Activated CD4-positive, alpha-beta memory T cell treated with anti-CD3 and anti-CD28 coated beads for 36 hours (primary cell): Measurements from ENCODE around the gene PACSIN1. TPM values are rescaled to one million over a fixed set of nuclear protein-coding genes. Genes with fewer than 3 reads are reported as not detected.

Experiments used
- CTCF ChIA-PET: fragments of 350-600 bp; sonication (Branson Sonifier 250); formaldehyde crosslinking; loops from one replicate; lab custom pipeline; 2021; ENCODE audit warnings: antibody characterized with exemption, inconsistent platforms; lab: Charles Lee
- POLR2A ChIA-PET: fragments of 350-600 bp; sonication (Branson Sonifier 250); formaldehyde crosslinking; loops from one replicate; lab custom pipeline; 2021; ENCODE audit warnings: antibody characterized with exemption; lab: Charles Lee
- DNase-seq: peaks from one replicate; pipeline ENCODE4 v3.0.0-alpha.2; 2020
- H3K27ac Mint-ChIP-seq: one replicate; pipeline ENCODE4 v1.8.0; 2021; ENCODE audit warnings: mixed read lengths
- H3K27me3 Mint-ChIP-seq: one replicate; pipeline ENCODE4 v1.8.0; 2021; ENCODE audit warnings: mixed read lengths
- H3K36me3 Mint-ChIP-seq: one replicate; pipeline ENCODE4 v1.8.0; 2021; ENCODE audit warnings: mixed read lengths
- H3K4me1 Mint-ChIP-seq: one replicate; pipeline ENCODE4 v1.8.0; 2021; ENCODE audit warnings: low read depth, mixed read lengths
- H3K4me3 Mint-ChIP-seq: one replicate; pipeline ENCODE4 v1.8.0; 2021; ENCODE audit warnings: mild to moderate bottlenecking, mixed read lengths
- H3K9me3 Mint-ChIP-seq: one replicate; pipeline ENCODE4 v1.8.0; 2021; ENCODE audit warnings: mixed read lengths
- intact Hi-C: fragments of 100-400 bp; cut with micrococcal nuclease; formaldehyde crosslinking; loops from one replicate; pipeline ENCODE4 v1.15.1; 2023
- total RNA-seq, 2 experiments: library from RNA; stranded (reverse); gene quantifications; one replicate each; pipeline ENCODE4 v1.2.3, GENCODE V29; 2021

The PACSIN1 gene
- total RNA-seq, 2 experiments from 2014 or later: 0.10 to 0.40 TPM

DNA sequence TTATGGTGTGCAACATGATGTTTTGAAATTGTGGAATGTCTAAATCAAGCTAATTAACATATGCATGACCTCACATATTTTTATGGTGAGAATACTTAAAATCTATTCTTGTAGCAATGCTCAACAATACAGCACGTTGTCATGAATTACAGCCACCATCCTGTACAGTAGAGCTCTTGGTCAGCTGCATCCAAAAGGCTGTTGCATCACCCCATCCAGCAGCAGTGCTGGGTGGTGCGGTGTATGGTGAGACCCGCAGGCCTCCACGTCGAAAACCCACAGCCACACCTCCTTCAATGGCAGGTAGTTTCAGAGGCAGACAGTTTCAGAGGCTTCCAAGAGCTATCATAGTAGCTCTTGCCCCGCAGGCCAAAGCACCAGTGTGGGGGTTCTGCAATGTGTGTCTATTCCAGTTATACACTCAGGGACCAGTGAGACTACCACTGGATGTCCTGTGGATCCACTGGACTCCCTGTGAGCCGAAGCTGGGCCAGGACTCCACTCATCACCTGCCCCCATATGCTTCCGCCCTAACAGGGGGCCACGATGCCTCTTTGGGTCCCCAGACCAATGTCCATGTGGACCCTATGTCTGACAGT is 23.4 kb downstream of the PACSIN1 start:
- Mint-ChIP-seq H3K27me3 (no peaks in the 10 kb centered on the region), H3K4me1 (peaks cover 24% of the 10 kb centered on the region), H3K4me3 (no peak overlapping the region), H3K9me3 (no peaks in the 10 kb centered on the region), H3K36me3 (no peaks in the 10 kb centered on the region), H3K27ac (no peak overlapping the region)
- intact Hi-C loops: no loop called here
- POLR2A ChIA-PET: no interaction called here
- no peak for DNase-seq
- CTCF ChIA-PET: no interaction called here

DNA sequence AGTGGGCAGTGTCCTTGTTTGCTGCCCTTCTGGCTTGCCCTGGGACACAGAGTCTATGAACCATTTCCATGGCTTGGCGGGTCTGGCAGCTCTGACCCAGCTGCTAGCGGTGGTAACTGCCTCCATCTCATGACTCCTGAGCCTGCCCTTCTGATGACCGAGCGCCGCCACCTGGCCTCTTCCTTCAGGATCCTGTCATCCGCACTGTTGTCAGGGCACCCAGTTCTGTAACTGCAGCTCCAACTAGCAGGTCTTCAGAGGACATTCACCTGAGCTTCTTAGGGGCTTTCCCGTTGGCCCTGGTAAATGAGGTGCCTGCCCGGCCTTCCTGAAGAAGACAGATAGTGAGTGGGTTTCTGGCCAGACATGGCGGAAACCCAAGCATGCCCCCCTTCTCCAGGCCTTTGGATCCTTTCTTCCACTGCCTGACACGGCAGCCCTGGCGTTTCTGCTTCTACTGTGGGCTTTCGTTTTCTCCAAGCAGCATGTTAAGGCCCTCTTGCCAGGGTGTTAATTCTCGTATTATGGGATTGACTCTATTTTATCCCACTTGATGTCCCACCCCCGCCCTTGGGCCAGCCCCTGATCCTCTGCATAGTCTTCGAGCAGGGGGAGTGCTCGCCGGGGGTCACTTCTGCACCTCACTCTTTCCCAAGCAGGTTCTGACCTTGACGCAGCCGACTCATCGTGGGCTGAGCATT is 24.7 kb downstream of the PACSIN1 start:
- no peaks in the 10 kb centered on the region for H3K9me3 Mint-ChIP-seq
- intact Hi-C loops: no loop called here
- CTCF ChIA-PET: interaction anchor here (0.7 kb wide), 1 partner anchor 118 kb away, joined by 3 read pairs; no protein-coding TSS in a partner anchor
- no peak overlapping the region for H3K27ac Mint-ChIP-seq
- H3K4me1 Mint-ChIP-seq: peaks cover 11% of the 10 kb centered on the region
- POLR2A ChIA-PET: no interaction called here
- no peaks in the 10 kb centered on the region for H3K36me3 Mint-ChIP-seq
- no peak overlapping the region for H3K4me3 Mint-ChIP-seq
- no peaks in the 10 kb centered on the region for H3K27me3 Mint-ChIP-seq
- no peak for DNase-seq

DNA sequence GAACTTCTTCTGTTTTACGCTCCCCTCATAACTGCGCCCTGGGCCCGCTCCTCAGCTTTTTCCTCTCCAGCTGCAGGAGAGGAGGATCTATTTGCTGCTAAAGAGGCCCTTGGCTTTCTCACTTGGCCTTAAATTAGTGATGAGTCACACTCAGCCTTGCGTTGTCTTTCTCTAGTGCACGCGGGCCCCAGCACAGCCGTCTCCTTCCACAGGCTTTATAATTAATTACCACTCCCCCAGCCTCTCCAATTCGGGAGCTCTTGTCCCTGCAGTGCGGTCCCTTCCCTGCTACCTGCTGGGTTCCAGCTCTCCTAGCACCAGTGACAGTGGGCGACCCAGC is 25.2 kb downstream of the PACSIN1 start:
- H3K4me3 Mint-ChIP-seq: no peak overlapping the region
- DNase-seq: no peak
- POLR2A ChIA-PET: no interaction called here
- H3K4me1 Mint-ChIP-seq: peaks cover 6% of the 10 kb centered on the region
- intact Hi-C loops: no loop called here
- CTCF ChIA-PET: no interaction called here
- no peaks in the 10 kb centered on the region for H3K27me3 Mint-ChIP-seq
- no peaks in the 10 kb centered on the region for H3K36me3 Mint-ChIP-seq
- no peaks in the 10 kb centered on the region for H3K9me3 Mint-ChIP-seq
- H3K27ac Mint-ChIP-seq: no peak overlapping the region

DNA sequence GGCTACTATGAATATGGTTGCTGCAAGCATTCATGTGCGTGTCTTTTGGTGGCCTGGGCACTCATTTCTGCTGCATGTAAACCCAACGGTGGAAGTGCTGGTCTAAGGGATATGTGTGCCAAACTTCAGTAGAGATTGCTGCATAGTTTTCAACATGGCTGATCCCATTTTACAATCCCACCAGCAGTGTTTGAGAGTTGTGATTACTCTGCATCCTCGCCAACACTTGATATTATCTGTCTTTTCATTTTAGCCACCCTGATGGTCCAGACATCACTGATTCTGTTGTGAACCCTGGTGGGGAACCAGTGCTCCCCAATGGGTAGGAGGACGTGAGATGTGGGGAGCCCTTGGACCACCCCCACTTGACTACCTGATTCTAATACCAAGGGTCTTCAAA is 27.5 kb downstream of the PACSIN1 start:
- intact Hi-C loops: no loop called here
- no peak overlapping the region for H3K27ac Mint-ChIP-seq
- no peak for DNase-seq
- no peaks in the 10 kb centered on the region for H3K27me3 Mint-ChIP-seq
- no peaks in the 10 kb centered on the region for H3K9me3 Mint-ChIP-seq
- H3K36me3 Mint-ChIP-seq: no peaks in the 10 kb centered on the region
- no peaks in the 10 kb centered on the region for H3K4me1 Mint-ChIP-seq
- ChIA-PET CTCF (interaction anchor here (0.6 kb wide), 1 partner anchor 12 kb away, joined by 3 read pairs; no protein-coding TSS in a partner anchor), POLR2A (no interaction called here)
- H3K4me3 Mint-ChIP-seq: no peak overlapping the region

DNA sequence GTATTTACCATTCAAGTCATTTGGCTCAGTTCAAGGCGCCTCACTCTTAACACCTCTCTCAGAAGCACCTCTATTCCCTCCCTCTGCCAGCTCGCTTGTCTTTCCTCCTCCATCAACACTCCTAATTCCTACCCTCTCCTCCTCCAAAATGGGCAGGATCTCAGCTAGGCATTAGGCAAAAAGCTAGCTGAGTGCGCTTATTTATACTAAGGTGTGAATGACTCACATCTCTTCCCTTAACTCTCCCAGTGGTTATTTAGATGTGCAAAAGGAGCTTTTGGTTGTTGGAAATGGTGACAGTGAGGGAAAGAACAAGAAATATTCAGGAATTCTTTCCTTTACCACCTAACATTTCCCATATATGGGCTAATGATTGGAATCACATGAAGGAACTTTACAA is 29.1 kb downstream of the PACSIN1 start:
- Mint-ChIP-seq H3K4me1 (no peaks in the 10 kb centered on the region), H3K9me3 (peaks cover 2% of the 10 kb centered on the region), H3K27me3 (no peaks in the 10 kb centered on the region), H3K36me3 (no peaks in the 10 kb centered on the region), H3K4me3 (no peak overlapping the region), H3K27ac (no peak overlapping the region)
- POLR2A ChIA-PET: no interaction called here
- DNase-seq: no peak
- intact Hi-C loops: no loop called here
- CTCF ChIA-PET: no interaction called here

DNA sequence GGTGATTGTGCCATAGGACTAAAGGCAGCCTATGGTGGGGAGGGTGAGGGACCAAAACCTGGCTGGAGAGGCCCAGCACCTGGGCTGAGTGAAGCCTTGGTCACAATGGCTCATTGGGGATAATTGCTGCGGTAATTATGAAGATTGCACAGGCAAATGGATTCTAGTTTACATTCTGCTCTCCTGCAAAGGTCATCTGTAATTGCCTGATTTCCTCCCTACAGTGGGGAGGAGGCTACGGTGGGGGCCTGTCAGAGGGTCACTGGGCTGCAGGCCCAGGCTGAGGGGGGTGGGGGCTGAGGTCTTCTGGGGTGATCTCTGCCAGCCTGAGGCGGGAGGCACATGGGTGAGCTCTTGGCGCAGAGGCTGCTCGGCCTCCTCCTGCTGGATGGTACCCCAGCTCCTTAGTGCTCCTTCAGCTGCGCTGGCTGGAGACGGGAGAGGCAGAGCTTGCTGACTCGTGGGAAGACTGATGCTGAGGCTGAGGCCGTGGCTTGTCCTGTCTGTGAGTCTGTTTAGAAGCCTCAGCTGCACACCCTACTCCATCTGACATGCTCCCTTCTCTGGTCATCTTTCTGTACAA is 30.3 kb downstream of the PACSIN1 start:
- Mint-ChIP-seq H3K27me3 (no peaks in the 10 kb centered on the region), H3K4me3 (no peak overlapping the region), H3K36me3 (no peaks in the 10 kb centered on the region), H3K27ac (no peak overlapping the region), H3K4me1 (no peaks in the 10 kb centered on the region), H3K9me3 (peaks cover 12% of the 10 kb centered on the region)
- CTCF ChIA-PET: no interaction called here
- DNase-seq: no peak
- POLR2A ChIA-PET: no interaction called here
- intact Hi-C loops: no loop called here

DNA sequence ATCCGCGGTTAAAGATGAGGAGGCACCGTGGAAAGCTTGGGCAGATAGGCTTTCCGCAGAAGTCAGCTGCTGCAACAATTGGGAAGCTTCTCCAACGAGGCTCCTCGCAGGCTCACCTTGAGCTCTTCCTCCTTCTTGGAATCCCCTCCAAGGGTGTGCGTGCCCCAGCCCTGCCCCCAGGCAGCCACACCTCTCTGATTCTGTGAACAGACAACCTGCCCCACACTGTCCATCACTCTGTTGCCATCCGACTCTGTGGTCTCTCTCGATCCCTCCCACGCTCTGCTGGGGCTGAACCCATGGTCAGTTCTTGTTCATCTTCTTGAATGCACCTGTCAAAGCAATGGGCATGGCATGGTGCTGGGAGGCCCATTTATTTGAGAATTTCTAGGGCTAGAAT is 31.5 kb downstream of the PACSIN1 start:
- CTCF ChIA-PET: no interaction called here
- no peaks in the 10 kb centered on the region for H3K4me1 Mint-ChIP-seq

DNA sequence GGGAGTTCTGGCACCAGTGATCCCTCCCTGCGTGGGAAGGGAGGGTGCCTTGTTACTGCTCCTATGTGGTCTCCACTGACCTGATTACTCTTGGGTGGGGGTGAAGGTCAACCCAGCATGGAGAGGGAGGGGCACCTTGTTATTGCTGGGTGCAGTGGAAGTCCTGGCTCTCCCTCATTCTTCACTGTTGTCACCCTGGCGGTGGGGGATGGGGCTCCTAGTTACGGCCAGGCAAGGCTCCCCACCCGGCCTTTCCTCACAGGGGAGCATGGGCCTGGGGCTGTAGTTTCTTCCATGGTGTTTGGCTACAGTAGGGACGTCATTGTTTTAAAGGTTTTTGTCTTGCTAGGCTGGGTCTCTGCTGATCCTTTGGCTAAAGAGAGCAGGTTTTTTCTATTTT is 40.8 kb downstream of the PACSIN1 start:
- no peaks in the 10 kb centered on the region for H3K4me1 Mint-ChIP-seq
- no peak overlapping the region for H3K27ac Mint-ChIP-seq
- POLR2A ChIA-PET: no interaction called here
- no peaks in the 10 kb centered on the region for H3K27me3 Mint-ChIP-seq
- intact Hi-C loops: no loop called here
- no peaks in the 10 kb centered on the region for H3K36me3 Mint-ChIP-seq
- H3K4me3 Mint-ChIP-seq: no peak overlapping the region
- CTCF ChIA-PET: no interaction called here
- DNase-seq: no peak
- H3K9me3 Mint-ChIP-seq: peaks cover 8% of the 10 kb centered on the region

More for the DNA sequence above, 31.5 kb downstream of the PACSIN1 start:
- Mint-ChIP-seq H3K27me3 (no peaks in the 10 kb centered on the region), H3K9me3 (peaks cover 14% of the 10 kb centered on the region), H3K4me3 (no peak overlapping the region), H3K36me3 (no peaks in the 10 kb centered on the region), H3K27ac (no peak overlapping the region)
- POLR2A ChIA-PET: no interaction called here
- intact Hi-C loops: no loop called here
- DNase-seq: no peak

DNA sequence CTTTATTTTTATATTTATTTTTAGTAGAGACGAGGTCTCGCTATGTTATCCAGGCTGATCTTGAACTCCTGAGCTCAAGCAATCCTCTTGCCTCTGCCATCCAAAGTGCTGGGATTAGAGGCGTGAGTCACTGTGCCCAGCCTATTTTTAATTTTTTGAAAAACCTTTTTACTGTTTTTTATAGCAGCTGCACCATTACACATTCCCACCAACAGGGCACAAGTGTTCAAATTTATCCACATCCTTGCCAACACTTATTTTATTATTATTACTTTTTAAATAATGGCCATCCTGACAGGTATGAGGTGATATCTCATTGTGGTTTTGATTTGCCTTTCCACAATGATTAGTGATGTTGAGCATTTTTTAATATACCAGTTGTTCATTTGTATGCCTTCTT is 42.5 kb downstream of the PACSIN1 start:
- Mint-ChIP-seq H3K27me3 (no peaks in the 10 kb centered on the region), H3K4me1 (no peaks in the 10 kb centered on the region), H3K4me3 (no peak overlapping the region), H3K27ac (no peak overlapping the region), H3K36me3 (no peaks in the 10 kb centered on the region), H3K9me3 (peaks cover 6% of the 10 kb centered on the region)
- POLR2A ChIA-PET: no interaction called here
- intact Hi-C loops: no loop called here
- DNase-seq: no peak
- CTCF ChIA-PET: no interaction called here

DNA sequence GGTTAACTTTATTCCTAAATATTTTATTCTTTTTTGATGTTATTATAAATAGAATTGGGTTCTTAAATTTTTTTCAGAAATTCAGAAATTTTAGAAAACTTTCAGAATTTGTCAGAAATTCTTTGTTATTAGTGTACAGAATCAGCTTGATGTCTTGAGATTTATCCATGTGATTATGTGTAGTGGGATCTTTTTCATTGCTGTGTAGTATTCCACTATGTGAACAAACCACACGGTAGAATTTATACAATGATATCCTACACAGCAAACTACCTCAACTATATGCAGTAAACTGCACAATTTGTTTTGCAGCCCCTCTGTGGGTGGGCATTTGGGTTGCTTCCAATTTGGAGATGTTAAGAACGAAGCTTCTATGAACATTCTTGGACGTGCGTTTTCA is 43.9 kb downstream of the PACSIN1 start:
- Mint-ChIP-seq H3K27me3 (no peaks in the 10 kb centered on the region), H3K36me3 (no peaks in the 10 kb centered on the region), H3K4me1 (no peaks in the 10 kb centered on the region), H3K9me3 (peaks cover 6% of the 10 kb centered on the region), H3K27ac (no peak overlapping the region), H3K4me3 (no peak overlapping the region)
- intact Hi-C loops: no loop called here
- ChIA-PET POLR2A (no interaction called here), CTCF (no interaction called here)
- DNase-seq: no peak

DNA sequence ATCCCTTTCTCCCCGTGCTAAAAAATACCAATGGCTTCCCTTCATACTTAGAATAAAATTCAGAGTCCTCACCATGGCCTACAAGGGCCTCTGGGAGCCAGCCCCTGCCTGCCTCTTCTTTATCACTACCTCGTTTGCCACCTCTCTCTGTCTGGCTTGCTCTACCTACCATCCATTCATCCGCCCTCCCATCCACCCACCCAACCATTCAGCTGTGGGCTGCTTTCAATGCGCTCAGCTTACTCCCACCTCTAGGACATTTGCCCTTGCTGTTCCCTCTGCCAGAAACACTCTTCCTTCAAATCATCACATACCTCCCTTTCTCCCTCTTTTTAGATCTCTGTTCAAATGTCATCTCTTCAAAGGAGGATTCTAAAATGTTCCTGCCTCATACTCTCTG is 44.4 kb downstream of the PACSIN1 start:
- intact Hi-C loops: no loop called here
- H3K9me3 Mint-ChIP-seq: peaks cover 6% of the 10 kb centered on the region
- DNase-seq: no peak
- no peaks in the 10 kb centered on the region for H3K27me3 Mint-ChIP-seq
- ChIA-PET POLR2A (no interaction called here), CTCF (no interaction called here)
- H3K4me1 Mint-ChIP-seq: no peaks in the 10 kb centered on the region
- no peak overlapping the region for H3K27ac Mint-ChIP-seq
- H3K36me3 Mint-ChIP-seq: no peaks in the 10 kb centered on the region
- H3K4me3 Mint-ChIP-seq: no peak overlapping the region

DNA sequence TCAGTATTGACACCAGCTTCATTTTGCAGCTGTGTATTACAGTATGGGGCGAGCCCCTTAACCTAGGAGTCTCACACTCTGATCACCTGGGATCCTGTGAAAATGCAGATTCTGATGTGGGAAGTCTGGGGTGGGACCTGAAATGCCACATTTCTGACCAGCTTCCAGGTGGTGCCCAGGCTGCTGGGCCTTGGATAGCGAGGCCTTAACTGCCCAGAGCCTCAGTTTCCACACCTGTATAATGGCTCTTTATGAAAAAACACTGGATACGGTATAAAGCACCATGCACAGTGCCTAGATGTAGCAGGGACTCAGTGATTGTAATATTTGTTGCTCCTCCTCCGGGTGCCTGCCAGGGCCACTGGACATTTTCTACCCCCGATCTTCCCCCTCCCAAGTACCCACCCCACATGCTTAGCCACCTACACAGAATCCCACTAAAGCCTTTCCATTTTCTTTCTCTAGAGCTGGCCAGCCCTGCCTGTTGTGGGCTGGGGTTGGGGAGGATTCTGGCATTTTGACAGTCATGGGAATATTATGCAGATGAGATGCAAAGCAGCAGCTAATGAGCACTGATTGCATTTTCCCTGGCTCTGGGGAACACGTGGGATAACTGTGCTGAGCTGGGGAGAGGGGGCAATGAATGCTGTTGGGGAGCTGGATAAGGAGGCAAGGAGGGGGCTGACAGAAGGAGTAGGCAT is 45.5 kb downstream of the PACSIN1 start:
- Mint-ChIP-seq H3K36me3 (no peaks in the 10 kb centered on the region), H3K4me3 (no peak overlapping the region), H3K4me1 (no peaks in the 10 kb centered on the region), H3K27me3 (no peaks in the 10 kb centered on the region), H3K9me3 (peaks cover 6% of the 10 kb centered on the region), H3K27ac (no peak overlapping the region)
- intact Hi-C loops: no loop called here
- no peak for DNase-seq
- CTCF ChIA-PET: no interaction called here
- POLR2A ChIA-PET: no interaction called here
